Thoracic aorta (tissue), 2 donors: ENCODE results near the gene DACT3. TPM values are rescaled to one million over a fixed set of nuclear protein-coding genes. Genes with fewer than 3 reads are reported as not detected.

Experiments used
- ATAC-seq: fragments of 150-250 bp; one replicate; pipeline ENCODE4 v1.8.0; 2017; ENCODE audit warnings: low read depth; ENCODE audit not compliant: insufficient number of reproducible peaks, low FRiP score
- DNase-seq: peaks from one replicate; pipeline ENCODE4 v3.0.0-alpha.2; 2020; ENCODE audit warnings: low spot score
- H3K27ac ChIP-seq, 2 donors: fragments of 200-600 bp; sonication (generic); 1 replicate in 1 of 2; 2 replicates in 1 of 2; pipeline ENCODE4 v1.5.1; 2016; ENCODE audit warnings: mild to moderate bottlenecking in 2 of 2, moderate library complexity in 2 of 2
- H3K27me3 ChIP-seq: fragments of 200-600 bp; sonication (generic); replicated peaks from 2 replicates; pipeline ENCODE4 v1.6.0; 2016; ENCODE audit warnings: mild to moderate bottlenecking; ENCODE audit not compliant: insufficient read depth
- H3K36me3 ChIP-seq: fragments of 200-600 bp; sonication (generic); one replicate; pipeline ENCODE4 v1.5.1; 2016
- H3K4me1 ChIP-seq, 2 donors: fragments of 200-600 bp; sonication (generic); 1 replicate in 1 of 2; 2 replicates in 1 of 2; pipeline versions ENCODE4 v1.5.1 to v1.6.0; 2016; ENCODE audit warnings: low read depth in 2 of 2, mild to moderate bottlenecking in 1 of 2; ENCODE audit not compliant: control insufficient read depth in 1 of 2
- H3K4me3 ChIP-seq: fragments of 200-600 bp; sonication (generic); 2 replicates; pipeline ENCODE4 v1.5.1; 2016; ENCODE audit warnings: mild to moderate bottlenecking
- H3K9me3 ChIP-seq: fragments of 200-600 bp; sonication (generic); 2 replicates; pipeline ENCODE4 v1.5.1; 2016
- CTCF ChIP-seq: fragments of 200-600 bp; sonication (generic); IDR thresholded peaks from one replicate; pipeline ENCODE4 v1.5.1; 2019; ENCODE audit warnings: antibody characterized with exemption
- total RNA-seq, 2 donors: library from RNA; depleted of rRNA; stranded (reverse); fragments of >200 nt; gene quantifications; one replicate each; pipeline versions ENCODE4 v1.1.0 to v1.2.3, GENCODE V29; 2016

Gene DACT3
- total RNA-seq, 2 donors from 2014 or later = 118 to 138 TPM

- H3K27me3 ChIP-seq = no peaks in the 10 kb centered on the region
Observed at GRCh38 chr19:46665072-46665471, 4.1 kb upstream of the DACT3 start.

GRCh38 chr19:46661735-46662592 is 982 bp upstream of the DACT3 start:
- Histone ChIP-seq H3K9me3 (no peaks in the 10 kb centered on the region), H3K4me1 (peaks cover 8 to 26% of the 10 kb centered on the region in 2 donors), H3K36me3 (no peaks in the 10 kb centered on the region), H3K4me3 (peak overlapping the region; percentile 71), H3K27me3 (no peaks in the 10 kb centered on the region), H3K27ac (peak overlapping the region; percentile 71 to 83)
- DNase-seq (no peak), ATAC-seq (peak; percentile 53)
- peak; percentile 84 for TF ChIP-seq CTCF

More at GRCh38 chr19:46665072-46665471, 4.1 kb upstream of the DACT3 start:
- DNase-seq (no peak), ATAC-seq (no peak)
- no peak for TF ChIP-seq CTCF
- no peaks in the 10 kb centered on the region for H3K9me3 ChIP-seq
- H3K27ac ChIP-seq = no peak overlapping the region
- no peaks in the 10 kb centered on the region for H3K36me3 ChIP-seq
- H3K4me3 ChIP-seq = no peak overlapping the region
- peaks cover 4 to 5% of the 10 kb centered on the region in 2 donors for H3K4me1 ChIP-seq

GRCh38 chr19:46660551-46661019 is 397 bp downstream of the DACT3 start:
- Histone ChIP-seq H3K9me3 (no peaks in the 10 kb centered on the region), H3K27ac (peak overlapping the region; percentile 89 to 92), H3K4me3 (peak overlapping the region; percentile 97), H3K27me3 (no peaks in the 10 kb centered on the region), H3K4me1 (peaks cover 8 to 37% of the 10 kb centered on the region in 2 donors), H3K36me3 (no peaks in the 10 kb centered on the region)
- ATAC-seq = peak; percentile 3
- DNase-seq = no peak
- no peak for TF ChIP-seq CTCF

GRCh38 chr19:46660008-46660517 is 919 bp downstream of the DACT3 start:
- Histone ChIP-seq H3K36me3 (no peaks in the 10 kb centered on the region), H3K9me3 (no peaks in the 10 kb centered on the region), H3K27ac (peak overlapping the region; percentile 89 to 92), H3K27me3 (no peaks in the 10 kb centered on the region), H3K4me3 (peak overlapping the region; percentile 97), H3K4me1 (peaks cover 14 to 42% of the 10 kb centered on the region in 2 donors)
- ATAC-seq = no peak
- TF ChIP-seq CTCF = no peak
- DNase-seq = no peak
